ENCODE data around the gene ANKRD33B. TPM values are rescaled to one million over a fixed set of nuclear protein-coding genes. Genes with fewer than 3 reads are reported as not detected.
A peak's percentile ranks its signal among the peaks of the same experiment; 100 is the strongest.

The ANKRD33B gene
- total RNA-seq, 3 donors from 2014 or later (not counting 1 experiment from before 2014, with no cell fraction given): 2.4 to 4.3 (median 3.9) TPM

- H3K9me3 Mint-ChIP-seq: no peaks in the 10 kb centered on the region
- DNase-seq: no peak
- no peak for ATAC-seq
- no peaks in the 10 kb centered on the region for H3K27me3 ChIP-seq (ENCODE audit: control insufficient read depth, insufficient read depth, low read length)
- H3K4me1 ChIP-seq (ENCODE audit: control insufficient read depth, insufficient read depth, low read length): peaks cover 11% of the 10 kb centered on the region
- H3K36me3 ChIP-seq (ENCODE audit: control insufficient read depth, insufficient read depth, low read length): no peaks in the 10 kb centered on the region
- H3K27ac ChIP-seq (ENCODE audit: low read length): no peak overlapping the region
- H3K27ac Mint-ChIP-seq: peak overlapping the region in 1 of 2 donors; percentile 46
- intact Hi-C loops (cut with micrococcal nuclease): loop anchor here (5.0 kb wide), 1 partner anchor 57 kb away; no protein-coding TSS in a partner anchor
- peaks cover 0 to 6% of the 10 kb centered on the region in 2 donors for H3K27me3 Mint-ChIP-seq (ENCODE audit: low read depth in 2 of 2)
- no peaks in the 10 kb centered on the region for H3K36me3 Mint-ChIP-seq
- no peak overlapping the region for H3K4me3 ChIP-seq (ENCODE audit: low read length)
- no peak overlapping the region for H3K4me3 Mint-ChIP-seq
- H3K9me3 ChIP-seq (ENCODE audit: control insufficient read depth, insufficient read depth, low read length): no peaks in the 10 kb centered on the region
- H3K4me1 Mint-ChIP-seq: peaks cover 27 to 31% of the 10 kb centered on the region in 2 donors
- no peak for TF ChIP-seq CTCF (IDR thresholded peaks at IDR 0.05)
- WGBS (ENCODE audit: insufficient coverage): 96% methylated on average over 6 of the region's 6 CpGs
These were observed 60.8 kb downstream of the ANKRD33B start for GRCh38 chr5:10624679-10625078.

- intact Hi-C loops (cut with micrococcal nuclease): no loop called here
- H3K4me3 Mint-ChIP-seq: peak overlapping the region; percentile 6
- WGBS (ENCODE audit: insufficient coverage): 93% methylated on average over 15 of the region's 15 CpGs
- Histone ChIP-seq H3K9me3 (ENCODE audit: control insufficient read depth, insufficient read depth, low read length) (no peaks in the 10 kb centered on the region), H3K4me3 (ENCODE audit: low read length) (no peak overlapping the region), H3K36me3 (ENCODE audit: control insufficient read depth, insufficient read depth, low read length) (no peaks in the 10 kb centered on the region), H3K4me1 (ENCODE audit: control insufficient read depth, insufficient read depth, low read length) (peaks cover 11% of the 10 kb centered on the region), H3K27ac (ENCODE audit: low read length) (no peak overlapping the region), H3K27me3 (ENCODE audit: control insufficient read depth, insufficient read depth, low read length) (no peaks in the 10 kb centered on the region)
- peaks cover 27 to 32% of the 10 kb centered on the region in 2 donors for H3K4me1 Mint-ChIP-seq
- ATAC-seq (no peak), DNase-seq (no peak)
- no peak for TF ChIP-seq CTCF (IDR thresholded peaks at IDR 0.05)
- H3K9me3 Mint-ChIP-seq: no peaks in the 10 kb centered on the region
- no peak overlapping the region for H3K27ac Mint-ChIP-seq
- no peaks in the 10 kb centered on the region for H3K36me3 Mint-ChIP-seq
- H3K27me3 Mint-ChIP-seq (ENCODE audit: low read depth in 2 of 2): peaks cover 0 to 6% of the 10 kb centered on the region in 2 donors
These were observed 62.0 kb downstream of the ANKRD33B start for GRCh38 chr5:10625700-10626472.

GRCh38 chr5:10626473-10627013 is 62.7 kb downstream of the ANKRD33B start:
- Histone ChIP-seq H3K27ac (ENCODE audit: low read length) (no peak overlapping the region), H3K36me3 (ENCODE audit: control insufficient read depth, insufficient read depth, low read length) (no peaks in the 10 kb centered on the region), H3K4me1 (ENCODE audit: control insufficient read depth, insufficient read depth, low read length) (peaks cover 18% of the 10 kb centered on the region), H3K9me3 (ENCODE audit: control insufficient read depth, insufficient read depth, low read length) (no peaks in the 10 kb centered on the region), H3K27me3 (ENCODE audit: control insufficient read depth, insufficient read depth, low read length) (no peaks in the 10 kb centered on the region), H3K4me3 (ENCODE audit: low read length) (no peak overlapping the region)
- Mint-ChIP-seq H3K27me3 (ENCODE audit: low read depth in 2 of 2) (peaks cover 0 to 6% of the 10 kb centered on the region in 2 donors), H3K9me3 (no peaks in the 10 kb centered on the region), H3K36me3 (no peaks in the 10 kb centered on the region), H3K4me3 (peak overlapping the region; percentile 86), H3K27ac (peak overlapping the region in 1 of 2 donors; percentile 82), H3K4me1 (peaks cover 24 to 35% of the 10 kb centered on the region in 2 donors)
- DNase-seq: no peak
- WGBS (ENCODE audit: insufficient coverage): 85% methylated on average over 11 of the region's 12 CpGs
- TF ChIP-seq CTCF (IDR thresholded peaks at IDR 0.05): no peak
- intact Hi-C loops (cut with micrococcal nuclease): no loop called here
- ATAC-seq: no peak
